T-helper 17 cell (primary cell): ENCODE measurements around the gene HOXD9. TPM values are rescaled to one million over a fixed set of nuclear protein-coding genes. Genes with fewer than 3 reads are reported as not detected.
A peak's percentile ranks its signal among the peaks of the same experiment; 100 is the strongest.

Experiments used
- ATAC-seq: fragments of 150-1000 bp; cut with Tn5 transposase; 2 replicates; pipeline ENCODE4 v1.10.0; 2021; ENCODE audit warnings: mild to moderate bottlenecking, moderate library complexity
- DNase-seq, 3 donors: peaks; one replicate each; pipeline versions ENCODE4 v3.0.0 to v3.0.0-alpha.2; 2020 to 2021
- H3K9me3 ChIP-seq: one replicate; pipeline ENCODE4 v1.7.0; 2013; ENCODE audit warnings: low read length, mild to moderate bottlenecking; ENCODE audit not compliant: control insufficient read depth, poor library complexity, severe bottlenecking
- H3K27ac Mint-ChIP-seq: one replicate; pipeline ENCODE4 v1.8.0; 2022; ENCODE audit warnings: mild to moderate bottlenecking, moderate library complexity, mixed read lengths
- H3K27me3 Mint-ChIP-seq: one replicate; pipeline ENCODE4 v1.8.0; 2022; ENCODE audit warnings: mixed read lengths
- H3K36me3 Mint-ChIP-seq: one replicate; pipeline ENCODE4 v1.8.0; 2022; ENCODE audit warnings: low read depth, mixed read lengths
- H3K4me1 Mint-ChIP-seq: one replicate; pipeline ENCODE4 v1.8.0; 2022; ENCODE audit warnings: mild to moderate bottlenecking, mixed read lengths
- H3K4me3 Mint-ChIP-seq: one replicate; pipeline ENCODE4 v1.8.0; 2022; ENCODE audit warnings: mild to moderate bottlenecking, moderate library complexity, mixed read lengths
- total RNA-seq, 4 donors: library from RNA in 2 of 4; stranded (reverse) in 2 of 4; gene quantifications; one replicate each; pipeline ENCODE4 v1.2.3 and lab custom pipeline; 2022 to 2026

The HOXD9 gene
- total RNA-seq, 2 donors from 2014 or later = not detected

GRCh38 chr2:176089843-176090395 lies 32.6 kb upstream of the HOXD9 start:
- DNase-seq (no peak), ATAC-seq (no peak)
- peak overlapping the region; percentile 77 for H3K27ac Mint-ChIP-seq
- H3K4me3 Mint-ChIP-seq = no peak overlapping the region
- H3K4me1 Mint-ChIP-seq = peaks cover 11% of the 10 kb centered on the region
- H3K27me3 Mint-ChIP-seq = peaks cover 85% of the 10 kb centered on the region
- peaks cover 6% of the 10 kb centered on the region for H3K36me3 Mint-ChIP-seq
- H3K9me3 ChIP-seq = peaks cover 7% of the 10 kb centered on the region

- peaks cover 6% of the 10 kb centered on the region for H3K36me3 Mint-ChIP-seq
- H3K4me1 Mint-ChIP-seq = peaks cover 11% of the 10 kb centered on the region
- DNase-seq (no peak), ATAC-seq (no peak)
- H3K4me3 Mint-ChIP-seq = no peak overlapping the region
- peaks cover 7% of the 10 kb centered on the region for H3K9me3 ChIP-seq
- H3K27ac Mint-ChIP-seq = no peak overlapping the region
- H3K27me3 Mint-ChIP-seq = peaks cover 87% of the 10 kb centered on the region
Observed at GRCh38 chr2:176090862-176091261, 31.7 kb upstream of the HOXD9 start.

- ATAC-seq (no peak), DNase-seq (no peak)
- H3K27ac Mint-ChIP-seq = peak overlapping the region; percentile 66
- H3K27me3 Mint-ChIP-seq = peaks cover 85% of the 10 kb centered on the region
- peaks cover 7% of the 10 kb centered on the region for H3K9me3 ChIP-seq
- peak overlapping the region; percentile 59 for H3K4me3 Mint-ChIP-seq
- H3K36me3 Mint-ChIP-seq = peaks cover 6% of the 10 kb centered on the region
- H3K4me1 Mint-ChIP-seq = peaks cover 11% of the 10 kb centered on the region
Observed at GRCh38 chr2:176091329-176092258, 30.9 kb upstream of the HOXD9 start.

DNA sequence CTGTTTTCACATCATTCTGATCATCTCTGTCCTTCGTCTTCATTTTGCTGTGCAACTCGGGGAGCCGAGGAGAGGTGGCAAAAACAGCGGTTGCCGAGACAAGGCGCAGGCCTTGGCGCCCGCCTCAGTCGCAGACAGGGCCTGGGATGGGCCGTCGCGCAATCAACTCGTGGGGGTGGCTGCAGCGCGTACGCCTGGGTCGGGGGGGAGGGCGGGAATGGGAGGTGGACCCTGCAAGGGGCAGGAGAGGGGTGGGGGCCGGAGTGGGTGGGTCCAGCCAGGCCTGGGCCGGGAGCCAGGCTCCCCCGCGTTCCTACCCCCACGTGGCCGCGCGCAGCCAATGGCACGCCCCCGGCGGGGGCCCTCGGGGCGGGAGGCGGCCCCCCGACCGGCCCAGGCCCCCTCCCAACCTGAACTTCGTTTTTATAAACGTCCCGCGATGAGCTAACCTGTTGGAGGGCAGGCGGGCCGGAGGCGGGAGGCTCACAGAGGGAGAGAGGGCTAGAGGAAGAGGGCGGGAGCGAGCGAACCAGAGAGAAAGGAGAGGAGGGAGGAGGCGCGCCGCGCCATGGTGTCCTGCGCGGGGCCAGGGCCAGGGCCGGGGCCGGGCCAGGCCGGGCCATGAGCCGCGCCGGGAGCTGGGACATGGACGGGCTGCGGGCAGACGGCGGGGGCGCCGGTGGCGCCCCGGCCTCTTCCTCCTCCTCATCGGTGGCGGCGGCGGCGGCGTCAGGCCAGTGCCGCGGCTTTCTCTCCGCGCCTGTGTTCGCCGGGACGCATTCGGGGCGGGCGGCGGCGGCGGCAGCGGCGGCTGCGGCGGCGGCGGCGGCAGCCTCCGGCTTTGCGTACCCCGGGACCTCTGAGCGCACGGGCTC lies 30.0 kb upstream of the HOXD9 start, which contains the start of gene HOXD13:
TSS of gene HOXD13 (plus strand) at position 452 of the 875 bp plus-strand sequence. CDS start at position 622, 170 bp downstream.
- no peak for ATAC-seq
- Mint-ChIP-seq H3K36me3 (peaks cover 3% of the 10 kb centered on the region), H3K27ac (peak within 1 kb of the TSS; percentile 66), H3K4me1 (peaks cover 18% of the 10 kb centered on the region), H3K4me3 (peak within 1 kb of the TSS; percentile 71), H3K27me3 (peaks cover 85% of the 10 kb centered on the region)
- DNase-seq = no peak
- H3K9me3 ChIP-seq = peaks cover 7% of the 10 kb centered on the region

DNA sequence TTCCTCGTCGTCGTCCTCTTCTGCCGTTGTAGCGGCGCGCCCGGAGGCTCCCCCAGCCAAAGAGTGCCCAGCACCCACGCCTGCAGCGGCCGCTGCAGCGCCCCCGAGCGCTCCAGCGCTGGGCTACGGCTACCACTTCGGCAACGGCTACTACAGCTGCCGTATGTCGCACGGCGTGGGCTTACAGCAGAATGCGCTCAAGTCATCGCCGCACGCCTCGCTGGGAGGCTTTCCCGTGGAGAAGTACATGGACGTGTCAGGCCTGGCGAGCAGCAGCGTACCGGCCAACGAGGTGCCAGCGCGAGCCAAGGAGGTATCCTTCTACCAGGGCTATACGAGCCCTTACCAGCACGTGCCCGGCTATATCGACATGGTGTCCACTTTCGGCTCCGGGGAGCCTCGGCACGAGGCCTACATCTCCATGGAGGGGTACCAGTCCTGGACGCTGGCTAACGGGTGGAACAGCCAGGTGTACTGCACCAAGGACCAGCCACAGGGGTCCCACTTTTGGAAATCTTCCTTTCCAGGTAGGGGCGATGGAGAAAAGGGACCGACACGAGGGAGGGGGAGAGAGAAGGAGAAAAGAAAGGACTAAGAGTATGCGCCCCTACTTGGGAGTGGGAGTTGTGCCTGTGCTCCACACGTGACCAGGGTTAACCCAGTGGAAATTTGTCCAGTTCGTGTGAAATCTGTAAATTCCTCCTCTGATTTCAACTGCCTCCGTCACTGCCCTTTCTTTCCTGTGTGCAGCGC lies 29.2 kb upstream of the HOXD9 start:
- Mint-ChIP-seq H3K36me3 (peaks cover 5% of the 10 kb centered on the region), H3K4me1 (peaks cover 20% of the 10 kb centered on the region), H3K4me3 (peak overlapping the region; percentile 71), H3K27ac (peak overlapping the region; percentile 49), H3K27me3 (peaks cover 85% of the 10 kb centered on the region)
- H3K9me3 ChIP-seq = peaks cover 7% of the 10 kb centered on the region
- DNase-seq (no peak), ATAC-seq (no peak)

DNA sequence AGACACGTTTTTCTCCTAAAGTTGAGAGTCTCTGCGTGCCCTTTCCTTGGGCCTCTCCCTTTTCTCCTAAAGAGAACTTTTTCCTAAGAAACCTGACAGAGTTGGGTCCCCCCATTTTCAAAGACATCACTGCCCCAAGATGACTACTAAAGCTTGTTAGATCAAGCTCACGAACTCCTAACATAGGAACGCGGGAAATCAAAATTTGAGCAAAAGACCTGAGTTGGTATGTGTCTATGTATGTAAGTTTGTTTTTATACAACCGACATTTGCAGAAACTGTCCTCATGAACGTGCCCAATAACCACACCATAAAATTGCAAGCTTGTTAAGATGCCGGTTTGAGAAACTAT lies 28.6 kb upstream of the HOXD9 start:
- ATAC-seq (no peak), DNase-seq (no peak)
- peaks cover 7% of the 10 kb centered on the region for H3K9me3 ChIP-seq
- peak overlapping the region; percentile 8 for H3K4me3 Mint-ChIP-seq
- peak overlapping the region; percentile 49 for H3K27ac Mint-ChIP-seq
- peaks cover 85% of the 10 kb centered on the region for H3K27me3 Mint-ChIP-seq
- H3K36me3 Mint-ChIP-seq = peaks cover 5% of the 10 kb centered on the region
- H3K4me1 Mint-ChIP-seq = peaks cover 19% of the 10 kb centered on the region

- Mint-ChIP-seq H3K4me1 (peaks cover 19% of the 10 kb centered on the region), H3K27me3 (peaks cover 85% of the 10 kb centered on the region), H3K27ac (peak overlapping the region; percentile 49), H3K36me3 (peaks cover 5% of the 10 kb centered on the region), H3K4me3 (peak overlapping the region; percentile 19)
- ATAC-seq (no peak), DNase-seq (no peak)
- H3K9me3 ChIP-seq = peaks cover 7% of the 10 kb centered on the region
Observed at GRCh38 chr2:176094349-176094748, 28.2 kb upstream of the HOXD9 start.

- H3K36me3 Mint-ChIP-seq = peaks cover 5% of the 10 kb centered on the region
- peaks cover 7% of the 10 kb centered on the region for H3K9me3 ChIP-seq
- H3K4me3 Mint-ChIP-seq = no peak overlapping the region
- H3K27ac Mint-ChIP-seq = no peak overlapping the region
- H3K4me1 Mint-ChIP-seq = peaks cover 19% of the 10 kb centered on the region
- DNase-seq (no peak), ATAC-seq (no peak)
- H3K27me3 Mint-ChIP-seq = peaks cover 85% of the 10 kb centered on the region
Observed at GRCh38 chr2:176095421-176095820, 27.1 kb upstream of the HOXD9 start.

DNA sequence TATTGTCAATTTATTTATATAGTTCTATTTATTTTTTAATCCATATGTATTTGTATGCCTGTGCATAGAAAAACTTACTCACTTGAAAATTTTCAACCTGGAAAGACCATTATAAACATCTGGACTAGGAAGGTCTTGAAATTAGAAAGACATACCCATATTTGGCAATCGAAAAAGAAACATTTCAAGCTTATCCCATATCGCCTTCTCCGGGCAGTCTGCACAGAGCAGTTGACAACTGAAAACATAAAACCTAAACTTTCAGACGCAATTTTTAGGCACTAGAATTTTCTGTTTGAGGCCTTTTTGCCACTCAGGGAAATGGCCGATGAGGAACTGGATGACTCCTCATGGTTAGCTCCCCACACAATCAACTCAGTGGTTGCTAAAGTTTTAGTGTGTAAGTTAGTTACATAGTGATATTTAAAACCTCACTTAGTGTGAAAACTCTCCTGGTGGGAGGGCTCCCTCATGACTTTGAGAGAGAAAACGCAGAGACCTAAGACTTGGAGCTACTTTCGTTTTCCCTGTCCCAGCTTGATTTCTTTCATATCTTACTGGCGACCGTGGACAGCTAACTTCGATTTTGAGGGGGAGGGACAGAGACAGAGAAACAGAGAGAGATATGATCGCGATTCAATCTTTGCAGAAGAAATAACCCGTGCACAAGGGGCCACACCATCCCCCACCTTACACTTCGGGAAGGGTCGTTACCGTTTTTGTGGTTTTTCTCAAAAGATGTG lies 26.1 kb upstream of the HOXD9 start:
- peaks cover 7% of the 10 kb centered on the region for H3K9me3 ChIP-seq
- Mint-ChIP-seq H3K27ac (peak overlapping the region; percentile 49), H3K4me1 (peaks cover 19% of the 10 kb centered on the region), H3K4me3 (peak overlapping the region; percentile 83), H3K27me3 (peaks cover 87% of the 10 kb centered on the region), H3K36me3 (peaks cover 5% of the 10 kb centered on the region)
- no peak for DNase-seq
- no peak for ATAC-seq

GRCh38 chr2:176096986-176097819 lies 25.3 kb upstream of the HOXD9 start:
- peaks cover 2% of the 10 kb centered on the region for H3K36me3 Mint-ChIP-seq
- peak overlapping the region; percentile 49 for H3K27ac Mint-ChIP-seq
- ATAC-seq (peak; percentile 80), DNase-seq (peak in 2 of 3 donors; percentile 32 to 42)
- H3K9me3 ChIP-seq = peaks cover 7% of the 10 kb centered on the region
- H3K4me3 Mint-ChIP-seq = peak overlapping the region; percentile 83
- H3K4me1 Mint-ChIP-seq = peaks cover 16% of the 10 kb centered on the region
- H3K27me3 Mint-ChIP-seq = peaks cover 87% of the 10 kb centered on the region

- H3K9me3 ChIP-seq = peaks cover 7% of the 10 kb centered on the region
- DNase-seq (no peak), ATAC-seq (no peak)
- peaks cover 94% of the 10 kb centered on the region for H3K27me3 Mint-ChIP-seq
- peaks cover 2% of the 10 kb centered on the region for H3K36me3 Mint-ChIP-seq
- no peak overlapping the region for H3K27ac Mint-ChIP-seq
- peaks cover 16% of the 10 kb centered on the region for H3K4me1 Mint-ChIP-seq
- peak overlapping the region; percentile 83 for H3K4me3 Mint-ChIP-seq
Observed at GRCh38 chr2:176097820-176098365, 24.6 kb upstream of the HOXD9 start.
